Measurements from ENCODE around the gene AMH. TPM values are rescaled to one million over a fixed set of nuclear protein-coding genes. Genes with fewer than 3 reads are reported as not detected.

Gene AMH
- total and polyA plus RNA-seq, 8 donors: 0.45 to 2.0 (median 0.86) TPM; not detected in 2

GRCh38 chr19:2249880-2250765, 1.0 kb downstream of the AMH start:
- Histone ChIP-seq H3K9me3 (no peaks in the 10 kb centered on the region), H3K36me3 (peaks cover 34 to 45% (median 41%) of the 10 kb centered on the region in 4 donors), H3K27ac (no peak overlapping the region), H3K4me1 (peaks cover 37 to 66% (median 51%) of the 10 kb centered on the region in 4 donors), H3K4me3 (peak overlapping the region in 1 of 4 donors; percentile 40), H3K27me3 (peaks cover 30 to 70% (median 53%) of the 10 kb centered on the region in 3 donors)
- intact Hi-C loops (cut with DNase I; ENCODE audit: low total_unique reads): no loop called here
- TF ChIP-seq EP300 (IDR thresholded peaks at IDR 0.05) (no peak), POLR2AphosphoS5 (IDR thresholded peaks at IDR 0.05) (no peak), CTCF (IDR thresholded peaks at IDR 0.05) (no peak), POLR2A (IDR thresholded peaks at IDR 0.05) (no peak)
- WGBS, 5 donors: 16 to 33% (median 20%) methylated on average over 18 to 43 of the region's 43 CpGs
- no peak for DNase-seq

GRCh38 chr19:2250766-2251105, 1.6 kb downstream of the AMH start:
- H3K4me3 ChIP-seq: peak overlapping the region; percentile 9 to 40 (median 20)
- peaks cover 28 to 39% (median 35%) of the 10 kb centered on the region in 4 donors for H3K36me3 ChIP-seq
- no peaks in the 10 kb centered on the region for H3K9me3 ChIP-seq
- peaks cover 30 to 70% (median 53%) of the 10 kb centered on the region in 3 donors for H3K27me3 ChIP-seq
- intact Hi-C loops (cut with DNase I; ENCODE audit: low total_unique reads): no loop called here
- peaks cover 37 to 66% (median 51%) of the 10 kb centered on the region in 4 donors for H3K4me1 ChIP-seq
- no peak for DNase-seq
- WGBS, 5 donors: 5 to 10% (median 6%) methylated on average over 24 to 40 of the region's 40 CpGs; no CpG with 5 or more reads in 2 of the 5 donors
- TF ChIP-seq POLR2AphosphoS5 (IDR thresholded peaks at IDR 0.05): no peak
- TF ChIP-seq CTCF (IDR thresholded peaks at IDR 0.05): no peak
- no peak for TF ChIP-seq POLR2A (IDR thresholded peaks at IDR 0.05)
- no peak overlapping the region for H3K27ac ChIP-seq

- TF ChIP-seq POLR2AphosphoS5 (IDR thresholded peaks at IDR 0.05) (no peak), EP300 (IDR thresholded peaks at IDR 0.05) (no peak), POLR2A (IDR thresholded peaks at IDR 0.05) (no peak), CTCF (IDR thresholded peaks at IDR 0.05) (no peak)
- Histone ChIP-seq H3K36me3 (peaks cover 22 to 32% (median 28%) of the 10 kb centered on the region in 4 donors), H3K4me1 (peaks cover 37 to 61% (median 51%) of the 10 kb centered on the region in 4 donors), H3K27me3 (peaks cover 30 to 70% (median 53%) of the 10 kb centered on the region in 3 donors), H3K9me3 (no peaks in the 10 kb centered on the region), H3K27ac (no peak overlapping the region), H3K4me3 (peak overlapping the region; percentile 9 to 40 (median 20))
- intact Hi-C loops (cut with DNase I; ENCODE audit: low total_unique reads): no loop called here
- WGBS, 5 donors: 3 to 38% (median 5%) methylated on average over 11 to 125 of the region's 125 CpGs
- DNase-seq: no peak
Measured at GRCh38 chr19:2251106-2252054, 2.3 kb downstream of the AMH start.

All from stomach (tissue), 9 donors.